ENCODE data around the gene DLX6.

GRCh38 chr7:96995406-96996110, 9.8 kb upstream of the DLX6 start:
- TF ChIP-seq CTCF (conservative IDR thresholded peaks at IDR 0.05; ENCODE audit: low read depth, low read length), result no peak
- TF ChIP-seq EZH2 (IDR thresholded peaks at IDR 0.05; ENCODE audit: borderline replicate concordance, low read depth, low read length, poor library complexity, severe bottlenecking), result no peak
